Psoas muscle (tissue), 8 donors: Measurements from ENCODE around the gene PTCD2. TPM values are rescaled to one million over a fixed set of nuclear protein-coding genes. Genes with fewer than 3 reads are reported as not detected.
"Not testable (repeated sequence)": the region's sequence is repeated elsewhere in the genome, so short reads cannot be mapped to it uniquely, and the experiment has no call there.

Experiments used
- ATAC-seq, 4 donors: fragments of 200-7000 bp; cut with Tn5 transposase; one replicate each; pipeline ENCODE4 v1.9.1; 2020; ENCODE audit warnings: moderate library complexity in 3 of 4, mild to moderate bottlenecking in 2 of 4
- DNase-seq, 2 donors: peaks; one replicate each; pipeline ENCODE4 v3.0.0-alpha.2; 2020
- H3K27ac ChIP-seq: fragments of 200-600 bp; one replicate; pipeline ENCODE4 v1.8.0; 2022
- H3K27me3 ChIP-seq, 3 donors: fragments of 200-600 bp in 1 of 3; one replicate each; pipeline versions ENCODE4 v1.6.1 to v1.8.0; 2013 to 2022; ENCODE audit warnings: low read length in 2 of 3, mild to moderate bottlenecking in 2 of 3, moderate library complexity in 1 of 3; ENCODE audit not compliant: insufficient read depth in 3 of 3
- H3K36me3 ChIP-seq, 2 donors: fragments of 200-600 bp in 1 of 2; one replicate each; pipeline versions ENCODE4 v1.6.1 to v1.8.0; 2013 to 2022; ENCODE audit warnings: low read depth in 1 of 2, mild to moderate bottlenecking in 1 of 2, moderate library complexity in 1 of 2; ENCODE audit not compliant: insufficient read depth in 1 of 2
- H3K4me1 ChIP-seq: fragments of 200-600 bp; one replicate; pipeline ENCODE4 v1.8.0; 2022
- H3K4me3 ChIP-seq: fragments of 200-600 bp; one replicate; pipeline ENCODE4 v1.8.0; 2022; ENCODE audit warnings: mild to moderate bottlenecking
- H3K9me3 ChIP-seq: fragments of 200-600 bp; one replicate; pipeline ENCODE4 v1.8.0; 2022
- CTCF ChIP-seq: fragments of 200-600 bp; IDR thresholded peaks from one replicate; pipeline ENCODE4 v1.8.0; 2022; ENCODE audit warnings: antibody characterized with exemption
- WGBS, 3 donors: extraction: QIAGEN DNeasy Blood & Tissue Kit; methylation state at CpG; one replicate each; pipeline versions ENCODE4 v1.1.6 to v1.1.7; 2013; 5-methylcytosine and 5-hydroxymethylcytosine counted together
- intact Hi-C, 2 donors: fragments of 100-400 bp; cut with DNase I; formaldehyde crosslinking; loops; one replicate each; pipeline versions ENCODE4 v1.11.0 to v1.14.2; 2022
- polyA plus RNA-seq, 3 donors: library from polyadenylated mRNA; stranded (reverse); fragments of 200-250 nt; gene quantifications; one replicate each; pipeline ENCODE4 v1.2.3, GENCODE V29; 2013
- total RNA-seq, 4 donors: library from RNA; stranded (reverse); fragmentation: NEBNext Ultra II Directional in 2 of 4; extraction: Animal tissue kit (Norgen Biotek cat#: 25700) in 2 of 4; gene quantifications; one replicate each; pipeline versions ENCODE4 v1.2.1 to v1.2.4, GENCODE V29; 2021 to 2023
- donor health status: healthy with polysubstance abuse.
- donor health status: DM: no; HTN: no; CAD: no; lungs with moderate emphysema.
- donor health status: Bipolar disorder and iron deficiency.
- donor health status: healthy.
- donor health status: DM: yes; HTN: yes; CAD: no.
- donor health status: DM: no; HTN: no; CAD: no.
- donor health status: DM: no; HTN: no; CAD: no.
- donor health status: DM: yes; HTN: yes; CAD: no.

The PTCD2 gene
- total and polyA plus RNA-seq, 7 donors = 6.2 to 30.8 (median 12.8) TPM

- ATAC-seq (no peak), DNase-seq (no peak)
- H3K27ac ChIP-seq = no peak overlapping the region
- no peaks in the 10 kb centered on the region for H3K4me1 ChIP-seq
- no peaks in the 10 kb centered on the region for H3K27me3 ChIP-seq
- intact Hi-C loops = no loop called here
- peaks cover 9 to 61% of the 10 kb centered on the region in 2 donors for H3K36me3 ChIP-seq
- 85 to 95% (median 86%) methylated on average over 1 of the region's 1 CpG for WGBS, 3 donors
- no peak overlapping the region for H3K4me3 ChIP-seq
- no peaks in the 10 kb centered on the region for H3K9me3 ChIP-seq
- TF ChIP-seq CTCF = no peak
These were observed 7.0 kb upstream of the PTCD2 start for GRCh38 chr5:72313141-72313540.

DNA sequence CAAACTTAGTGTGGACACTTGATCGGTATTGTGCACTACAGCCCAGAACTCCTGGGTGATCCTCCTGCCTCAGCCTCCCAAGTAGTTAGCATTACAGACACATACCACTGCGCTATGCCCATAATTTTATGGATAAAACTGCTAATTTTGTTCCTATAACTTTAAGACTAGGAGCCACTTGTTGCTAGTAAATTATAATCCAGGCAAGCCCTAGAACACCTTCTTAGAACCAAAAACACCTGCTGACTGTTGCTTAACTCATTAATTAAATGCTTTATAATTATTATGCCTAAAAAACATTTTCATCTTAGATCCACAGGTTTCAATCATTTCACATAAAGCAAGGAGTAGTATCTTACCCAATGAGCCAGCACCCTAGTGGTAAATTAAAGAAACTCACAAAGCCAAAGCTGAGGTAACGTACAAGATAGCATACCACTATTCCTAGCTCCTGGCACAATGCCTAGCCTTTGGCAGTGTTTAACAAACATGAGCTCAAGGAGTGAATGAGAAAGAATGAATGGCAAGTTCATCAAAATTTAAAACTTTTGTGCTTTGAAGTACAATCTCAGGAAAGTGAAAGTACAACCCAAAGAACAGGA, 5.5 kb upstream of the PTCD2 start:
- H3K27ac ChIP-seq = peak overlapping the region; percentile 7
- no peak overlapping the region for H3K4me3 ChIP-seq
- 69 to 76% (median 70%) methylated on average over 3 of the region's 3 CpGs for WGBS, 3 donors
- peaks cover 6% of the 10 kb centered on the region for H3K4me1 ChIP-seq
- ATAC-seq = peak in 2 of 4 donors; percentile 47
- no peaks in the 10 kb centered on the region for H3K27me3 ChIP-seq
- H3K36me3 ChIP-seq = peaks cover 8 to 57% of the 10 kb centered on the region in 2 donors
- H3K9me3 ChIP-seq = no peaks in the 10 kb centered on the region
- TF ChIP-seq CTCF = no peak
- no peak for DNase-seq
- intact Hi-C loops = no loop called here

DNA sequence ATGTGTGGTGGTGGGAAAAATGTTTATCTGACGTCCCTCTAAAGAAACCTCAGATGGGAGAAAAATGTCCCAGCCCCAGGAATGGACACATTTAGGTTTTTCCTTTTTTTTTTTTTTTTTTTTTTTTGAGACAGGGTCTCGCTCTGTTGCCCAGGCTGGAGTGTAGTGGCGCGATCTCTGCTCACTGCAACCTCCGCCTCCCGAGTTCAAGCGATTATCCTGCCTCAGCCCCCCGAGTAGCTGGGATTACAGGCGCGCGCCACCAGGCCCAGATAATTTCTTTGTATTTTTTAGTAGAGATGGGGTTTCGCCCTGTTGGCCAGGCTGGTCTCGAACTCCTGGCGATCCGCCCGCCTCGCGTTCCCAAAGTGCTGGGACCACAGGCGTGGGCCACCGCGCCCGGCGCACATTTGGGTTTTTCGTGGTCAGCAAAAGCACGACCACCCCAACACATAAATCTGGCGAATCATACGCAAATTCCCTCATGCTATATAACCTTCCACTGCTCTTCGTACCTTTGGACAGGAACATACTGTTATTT, 668 bp upstream of the PTCD2 start:
- peak; percentile 34 to 62 for DNase-seq
- Histone ChIP-seq H3K27ac (peak overlapping the region; percentile 74), H3K4me1 (peaks cover 18% of the 10 kb centered on the region), H3K36me3 (peaks cover 6 to 42% of the 10 kb centered on the region in 2 donors), H3K4me3 (peak overlapping the region; percentile 93)
- peak in 2 of 4 donors; percentile 1 to 22 for ATAC-seq
- WGBS, 3 donors = 5 to 7% (median 6%) methylated on average over 25 to 28 of the region's 28 CpGs
- H3K27me3 ChIP-seq, H3K9me3 ChIP-seq, intact Hi-C loops: not testable (repeated sequence)

- intact Hi-C loops = no loop called here
- Histone ChIP-seq H3K4me1 (peaks cover 11% of the 10 kb centered on the region), H3K4me3 (no peak overlapping the region), H3K9me3 (no peaks in the 10 kb centered on the region), H3K27me3 (no peaks in the 10 kb centered on the region), H3K27ac (no peak overlapping the region), H3K36me3 (peaks cover 3 to 55% of the 10 kb centered on the region in 2 donors)
- 87 to 92% (median 90%) methylated on average over 5 of the region's 5 CpGs for WGBS, 3 donors
- DNase-seq (no peak), ATAC-seq (no peak)
- TF ChIP-seq CTCF = no peak
These were observed 4.1 kb downstream of the PTCD2 start for GRCh38 chr5:72324189-72324825.

GRCh38 chr5:72325566-72326305, 5.6 kb downstream of the PTCD2 start:
- DNase-seq (no peak), ATAC-seq (no peak)
- intact Hi-C loops = no loop called here
- Histone ChIP-seq H3K9me3 (no peaks in the 10 kb centered on the region), H3K4me1 (peaks cover 10% of the 10 kb centered on the region), H3K27me3 (no peaks in the 10 kb centered on the region), H3K4me3 (no peak overlapping the region), H3K36me3 (peaks cover 3 to 67% of the 10 kb centered on the region in 2 donors), H3K27ac (no peak overlapping the region)
- WGBS, 3 donors = 51 to 57% (median 54%) methylated on average over 4 of the region's 4 CpGs
- no peak for TF ChIP-seq CTCF
